D721Med (cell line): ENCODE results near the gene KMT5C.
A peak's percentile ranks its signal among the peaks of the same experiment; 100 is the strongest.

Experiments used
- DNase-seq: peaks from one replicate; pipeline ENCODE4 v3.0.0; 2011; ENCODE audit warnings: low spot score; ENCODE audit not compliant: insufficient read length
- FAIRE-seq: peaks from 2 replicates; lab custom pipeline; 2011; peaks lifted over from hg19 to GRCh38; lab: Jason Lieb, UNC
- TF ChIP-seq, protein P1 (sequence below): IDR thresholded peaks from 2 replicates; pipeline ENCODE4 v1.5.1; 2012; ENCODE audit warnings: mild to moderate bottlenecking, control low read depth; ENCODE audit not compliant: insufficient read depth; ENCODE audit errors: missing control alignments

KMT5C gene

DNA sequence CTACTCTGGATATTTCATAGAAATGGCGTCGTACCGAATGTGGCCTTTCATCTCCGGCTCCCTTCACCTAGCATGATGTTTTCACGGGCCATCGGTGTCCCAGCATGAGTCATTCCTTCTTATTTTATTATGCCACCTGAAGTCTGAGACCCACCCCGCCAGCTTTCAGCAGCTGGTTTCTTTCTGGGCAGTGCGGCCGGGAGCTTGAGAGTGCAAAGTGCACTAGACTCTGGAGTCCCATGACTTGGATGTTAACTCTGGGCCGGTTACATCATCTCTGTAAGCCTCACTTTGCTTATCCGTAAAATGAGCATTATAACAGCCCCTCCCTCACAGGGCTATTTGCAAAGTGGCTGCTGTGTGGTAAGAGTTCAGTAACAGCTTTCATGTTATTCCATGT, 5.8 kb upstream of the KMT5C start:
- DNase-seq: no peak
- TF ChIP-seq, protein P1, sequence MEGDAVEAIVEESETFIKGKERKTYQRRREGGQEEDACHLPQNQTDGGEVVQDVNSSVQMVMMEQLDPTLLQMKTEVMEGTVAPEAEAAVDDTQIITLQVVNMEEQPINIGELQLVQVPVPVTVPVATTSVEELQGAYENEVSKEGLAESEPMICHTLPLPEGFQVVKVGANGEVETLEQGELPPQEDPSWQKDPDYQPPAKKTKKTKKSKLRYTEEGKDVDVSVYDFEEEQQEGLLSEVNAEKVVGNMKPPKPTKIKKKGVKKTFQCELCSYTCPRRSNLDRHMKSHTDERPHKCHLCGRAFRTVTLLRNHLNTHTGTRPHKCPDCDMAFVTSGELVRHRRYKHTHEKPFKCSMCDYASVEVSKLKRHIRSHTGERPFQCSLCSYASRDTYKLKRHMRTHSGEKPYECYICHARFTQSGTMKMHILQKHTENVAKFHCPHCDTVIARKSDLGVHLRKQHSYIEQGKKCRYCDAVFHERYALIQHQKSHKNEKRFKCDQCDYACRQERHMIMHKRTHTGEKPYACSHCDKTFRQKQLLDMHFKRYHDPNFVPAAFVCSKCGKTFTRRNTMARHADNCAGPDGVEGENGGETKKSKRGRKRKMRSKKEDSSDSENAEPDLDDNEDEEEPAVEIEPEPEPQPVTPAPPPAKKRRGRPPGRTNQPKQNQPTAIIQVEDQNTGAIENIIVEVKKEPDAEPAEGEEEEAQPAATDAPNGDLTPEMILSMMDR: no peak
- no peak for FAIRE-seq

- TF ChIP-seq, protein P1: no peak
- no peak for FAIRE-seq
- DNase-seq: no peak
Measured at GRCh38 chr19:55336101-55336500, 3.6 kb upstream of the KMT5C start.

DNA sequence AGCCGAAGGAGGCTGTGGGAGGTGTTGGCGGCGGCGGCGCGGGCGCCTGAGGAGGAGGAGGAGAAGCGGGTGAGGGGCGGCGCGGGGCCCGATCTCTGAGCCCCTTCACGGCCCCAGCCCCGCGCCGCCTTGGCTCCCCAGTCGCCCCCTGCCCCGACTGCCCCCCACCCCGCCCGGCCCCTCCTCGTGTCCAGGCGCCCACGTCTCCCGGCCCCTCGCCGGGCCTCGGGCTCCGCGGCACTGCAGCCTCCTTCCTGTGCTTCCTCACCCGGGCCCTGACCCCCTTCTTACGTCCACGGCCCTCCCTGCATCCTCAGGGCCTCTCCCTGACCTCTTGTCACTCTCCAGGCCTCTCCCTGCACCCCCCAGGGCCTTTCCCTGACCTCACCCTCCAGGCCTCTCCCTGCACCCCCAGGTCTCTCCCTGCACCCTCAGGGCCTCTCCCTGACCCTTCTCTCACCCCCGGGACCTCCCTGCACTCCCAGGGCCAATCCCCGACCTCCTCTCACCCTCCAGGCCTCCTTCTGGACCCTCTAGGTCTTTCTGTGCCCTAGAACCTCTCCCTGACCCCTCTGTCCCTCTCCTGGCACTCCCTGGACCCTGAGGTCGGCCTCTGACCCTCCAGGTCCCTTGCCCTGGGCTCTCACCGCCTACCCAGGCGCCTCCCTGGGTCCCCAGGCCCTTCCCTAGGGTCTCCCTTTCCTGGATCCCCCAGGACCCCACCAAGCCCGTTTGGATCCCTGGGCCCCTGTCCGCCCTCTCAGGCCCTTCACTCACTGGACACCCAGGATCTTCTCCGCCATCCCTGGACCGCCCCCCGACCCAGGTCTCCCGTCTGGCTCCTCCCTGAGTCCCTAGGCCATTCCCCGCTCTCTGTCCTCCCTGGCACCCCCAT, 460 bp downstream of the KMT5C start:
- DNase-seq (no peak), FAIRE-seq (no peak)
- TF ChIP-seq, protein P1: no peak

DNA sequence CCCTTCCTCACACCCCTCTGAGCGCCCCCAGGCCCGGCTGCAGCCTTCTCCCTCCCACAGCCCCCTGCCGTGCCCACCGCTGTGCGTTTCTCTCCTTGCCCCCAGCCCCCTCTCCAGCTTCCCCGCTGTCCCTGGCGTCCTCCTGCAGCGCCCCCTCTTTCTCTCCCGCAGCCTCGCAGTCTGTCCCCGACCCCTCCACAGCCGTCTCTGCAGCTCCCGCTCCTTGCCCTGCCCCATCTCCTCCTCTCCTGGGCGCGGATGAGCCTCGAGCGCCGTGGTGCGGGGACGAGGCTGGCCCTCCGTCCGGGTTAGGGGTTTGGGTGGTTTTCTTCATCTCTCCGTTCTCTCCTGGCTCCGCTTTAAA, 1.1 kb downstream of the KMT5C start:
- FAIRE-seq: no peak
- TF ChIP-seq, protein P1: peak; percentile 24
- no peak for DNase-seq

DNA sequence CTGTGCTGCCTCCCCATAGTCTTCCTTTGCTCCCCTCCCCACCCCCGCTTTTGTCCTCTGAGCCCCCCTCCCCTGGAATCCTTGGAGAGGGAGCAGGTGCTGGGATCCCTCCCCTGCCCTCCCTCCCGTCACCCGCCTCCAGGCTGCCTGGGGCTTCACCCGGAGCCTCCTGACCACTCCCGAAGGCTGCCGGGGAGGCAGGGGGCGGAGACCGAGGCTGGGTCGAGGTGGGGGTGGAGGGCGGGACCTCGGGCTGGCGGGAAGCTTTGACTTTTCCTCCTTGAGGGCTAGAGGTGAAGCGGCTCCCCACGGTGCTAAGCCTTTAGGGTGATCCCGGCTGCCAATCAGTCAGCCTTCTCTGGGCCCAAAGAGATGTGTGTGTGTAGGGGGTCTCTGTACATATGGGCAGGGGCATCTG, 1.5 kb downstream of the KMT5C start:
- no peak for FAIRE-seq
- DNase-seq: peak; percentile 94
- TF ChIP-seq, protein P1: no peak

- no peak for DNase-seq
- TF ChIP-seq, protein P1: no peak
- FAIRE-seq: no peak
Measured at GRCh38 chr19:55341595-55342531, 2.2 kb downstream of the KMT5C start.
